Panc1 (cell line): ENCODE data around the gene UBE2J1. TPM values are rescaled to one million over a fixed set of nuclear protein-coding genes. Genes with fewer than 3 reads are reported as not detected.

Experiments used
- ATAC-seq: fragments of 200-7000 bp; cut with Tn5 transposase; 2 replicates; pipeline ENCODE4 v1.9.1; 2020; ENCODE audit warnings: mild to moderate bottlenecking, moderate library complexity
- BruUV-seq: library from RNA; stranded (reverse); fragments of 400-500 nt; replicated peaks from 2 replicates; lab custom pipeline; 2021; lab: Mats Ljungman, UMichigan
- CTCF ChIA-PET: fragments of 300-600 bp; sonication (Branson Sonifier 250); formaldehyde crosslinking; loops from one replicate; lab custom pipeline; 2022; ENCODE audit warnings: antibody characterized with exemption; lab: Charles Lee
- POLR2A ChIA-PET: fragments of 300-600 bp; sonication (Branson Sonifier 250); formaldehyde crosslinking; loops from one replicate; lab custom pipeline; 2022; ENCODE audit warnings: antibody characterized with exemption; lab: Charles Lee
- DNase-seq: peaks from one replicate; pipeline ENCODE4 v3.0.0-alpha.2; 2010; ENCODE audit warnings: low read depth, low spot score
- H3K27ac ChIP-seq: 2 replicates; pipeline ENCODE4 v1.5.1; 2011; ENCODE audit warnings: mild to moderate bottlenecking, low read length, inconsistent platforms
- H3K27me3 ChIP-seq: fragments of 200-500 bp; sonication (Bioruptor generic); 2 replicates; pipeline ENCODE4 v1.6.0; 2014; ENCODE audit warnings: low read length, inconsistent platforms; ENCODE audit not compliant: control insufficient read depth, insufficient read depth
- H3K36me3 ChIP-seq: fragments of 200-500 bp; sonication (Bioruptor generic); 2 replicates; pipeline ENCODE4 v1.5.1; 2014; ENCODE audit warnings: inconsistent platforms, mild to moderate bottlenecking, low read length, moderate library complexity; ENCODE audit not compliant: control insufficient read depth, insufficient read depth
- H3K4me1 ChIP-seq: 2 replicates; pipeline ENCODE4 v1.5.1; 2011; ENCODE audit warnings: inconsistent platforms, mild to moderate bottlenecking, low read length, moderate library complexity; ENCODE audit not compliant: control insufficient read depth, insufficient read depth
- H3K4me3 ChIP-seq, 2 experiments: 2 replicates each; pipeline ENCODE4 v1.5.1; 2011 to 2012; ENCODE audit warnings: low read depth in 2 of 2, low read length in 2 of 2, mild to moderate bottlenecking in 2 of 2, inconsistent platforms in 1 of 2, moderate library complexity in 1 of 2
- H3K9me3 ChIP-seq: fragments of 200-500 bp; sonication (Bioruptor generic); 2 replicates; pipeline ENCODE4 v1.5.1; 2014; ENCODE audit warnings: low read depth, mild to moderate bottlenecking, inconsistent platforms, low read length, moderate library complexity; ENCODE audit not compliant: control insufficient read depth, insufficient read depth
- POLR2AphosphoS5 ChIP-seq: IDR thresholded peaks from 2 replicates; pipeline ENCODE4 v1.6.1; 2012; ENCODE audit warnings: mild to moderate bottlenecking, low read depth, low read length, moderate library complexity
- SIN3A ChIP-seq: IDR thresholded peaks from 2 replicates; pipeline ENCODE4 v1.6.1; 2012; ENCODE audit warnings: low read depth, mild to moderate bottlenecking, low read length, moderate library complexity, borderline replicate concordance; ENCODE audit not compliant: insufficient read depth
- TCF7L2 ChIP-seq: IDR thresholded peaks from 2 replicates; pipeline ENCODE4 v1.6.1; 2011; ENCODE audit warnings: mild to moderate bottlenecking, low read depth, low read length, inconsistent platforms
- in situ Hi-C: cut with HindIII; loops from 2 replicates; pipeline ENCODE4 v1.10.0; 2016; ENCODE audit warnings: low sequenced_read_pairs, low pct_unique_long_range_greater_than_20kb
- intact Hi-C: fragments of 100-400 bp; cut with micrococcal nuclease; formaldehyde crosslinking; loops from one replicate; pipeline ENCODE4 v1.10.0; 2022; ENCODE audit not compliant: unreplicated experiment
- total RNA-seq: library from RNA; stranded (reverse); gene quantifications from one replicate; pipeline ENCODE4 v1.2.1, GENCODE V29; 2021; ENCODE audit not compliant: unreplicated experiment
- TF ChIP-seq, protein P1 (sequence below): fragments of 450-650 bp; IDR thresholded peaks from 2 replicates; pipeline ENCODE4 v1.5.1; 2017; ENCODE audit warnings: mild to moderate bottlenecking
- TF ChIP-seq, protein P2 (sequence below), 2 experiments: IDR thresholded peaks; 2 replicates each; pipeline ENCODE4 v1.6.1; 2011 to 2012; ENCODE audit warnings: low read depth in 2 of 2, control low read depth in 1 of 2, low read length in 1 of 2, mild to moderate bottlenecking in 1 of 2, moderate library complexity in 1 of 2; ENCODE audit not compliant: insufficient read depth in 1 of 2

Gene UBE2J1
- total RNA-seq, 1 experiment from 2014 or later: 30.5 TPM

DNA sequence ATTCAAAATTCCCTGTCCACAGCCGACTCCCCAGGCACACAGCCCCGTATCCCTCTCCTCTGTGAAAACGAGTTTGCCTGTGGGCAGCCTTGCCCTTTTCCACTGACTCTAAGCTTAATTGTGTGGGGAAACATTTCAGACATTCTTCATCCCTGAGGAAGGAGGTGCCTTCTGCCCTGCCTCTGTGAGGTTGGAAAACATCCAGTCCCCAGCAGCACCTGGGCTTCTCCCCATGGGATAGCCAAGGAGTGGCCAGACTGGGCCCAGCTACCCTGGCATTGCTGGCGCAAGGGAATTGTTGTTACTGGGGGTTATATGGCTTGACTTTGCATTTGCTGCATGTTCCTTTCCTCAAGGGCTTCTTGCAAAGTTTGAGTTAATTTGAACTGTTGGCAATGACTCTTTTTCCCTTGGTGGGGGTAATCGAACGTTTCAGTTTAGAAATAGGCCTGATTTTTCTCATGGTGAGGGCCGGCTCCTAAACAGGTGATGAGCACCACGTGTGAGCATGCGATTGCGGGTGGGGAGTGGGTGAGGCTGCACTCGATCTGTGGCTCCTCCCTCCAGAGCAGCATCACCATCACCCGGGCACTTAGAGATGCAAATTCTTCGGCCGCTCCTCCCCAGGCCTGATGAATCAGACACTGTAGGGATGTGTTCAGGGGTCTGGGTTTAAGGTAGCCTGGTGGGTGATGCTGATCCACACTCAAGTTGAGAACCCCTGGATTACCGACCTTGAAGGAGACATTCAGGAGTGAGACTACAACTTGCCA, 67.4 kb downstream of the UBE2J1 start:
- Histone ChIP-seq H3K27me3 (no peaks in the 10 kb centered on the region), H3K4me3 (no peak overlapping the region), H3K9me3 (no peaks in the 10 kb centered on the region), H3K27ac (no peak overlapping the region), H3K36me3 (no peaks in the 10 kb centered on the region), H3K4me1 (no peaks in the 10 kb centered on the region)
- ChIA-PET POLR2A (no interaction called here), CTCF (no interaction called here)
- DNase-seq (no peak), ATAC-seq (no peak)
- in situ Hi-C loops (no loop called here), intact Hi-C loops (no loop called here)
- BruUV-seq: no TSS peak
- TF ChIP-seq POLR2AphosphoS5 (no peak), SIN3A (no peak), TCF7L2 (no peak)
- TF ChIP-seq, protein P1, sequence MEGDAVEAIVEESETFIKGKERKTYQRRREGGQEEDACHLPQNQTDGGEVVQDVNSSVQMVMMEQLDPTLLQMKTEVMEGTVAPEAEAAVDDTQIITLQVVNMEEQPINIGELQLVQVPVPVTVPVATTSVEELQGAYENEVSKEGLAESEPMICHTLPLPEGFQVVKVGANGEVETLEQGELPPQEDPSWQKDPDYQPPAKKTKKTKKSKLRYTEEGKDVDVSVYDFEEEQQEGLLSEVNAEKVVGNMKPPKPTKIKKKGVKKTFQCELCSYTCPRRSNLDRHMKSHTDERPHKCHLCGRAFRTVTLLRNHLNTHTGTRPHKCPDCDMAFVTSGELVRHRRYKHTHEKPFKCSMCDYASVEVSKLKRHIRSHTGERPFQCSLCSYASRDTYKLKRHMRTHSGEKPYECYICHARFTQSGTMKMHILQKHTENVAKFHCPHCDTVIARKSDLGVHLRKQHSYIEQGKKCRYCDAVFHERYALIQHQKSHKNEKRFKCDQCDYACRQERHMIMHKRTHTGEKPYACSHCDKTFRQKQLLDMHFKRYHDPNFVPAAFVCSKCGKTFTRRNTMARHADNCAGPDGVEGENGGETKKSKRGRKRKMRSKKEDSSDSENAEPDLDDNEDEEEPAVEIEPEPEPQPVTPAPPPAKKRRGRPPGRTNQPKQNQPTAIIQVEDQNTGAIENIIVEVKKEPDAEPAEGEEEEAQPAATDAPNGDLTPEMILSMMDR: no peak
- TF ChIP-seq, protein P2, sequence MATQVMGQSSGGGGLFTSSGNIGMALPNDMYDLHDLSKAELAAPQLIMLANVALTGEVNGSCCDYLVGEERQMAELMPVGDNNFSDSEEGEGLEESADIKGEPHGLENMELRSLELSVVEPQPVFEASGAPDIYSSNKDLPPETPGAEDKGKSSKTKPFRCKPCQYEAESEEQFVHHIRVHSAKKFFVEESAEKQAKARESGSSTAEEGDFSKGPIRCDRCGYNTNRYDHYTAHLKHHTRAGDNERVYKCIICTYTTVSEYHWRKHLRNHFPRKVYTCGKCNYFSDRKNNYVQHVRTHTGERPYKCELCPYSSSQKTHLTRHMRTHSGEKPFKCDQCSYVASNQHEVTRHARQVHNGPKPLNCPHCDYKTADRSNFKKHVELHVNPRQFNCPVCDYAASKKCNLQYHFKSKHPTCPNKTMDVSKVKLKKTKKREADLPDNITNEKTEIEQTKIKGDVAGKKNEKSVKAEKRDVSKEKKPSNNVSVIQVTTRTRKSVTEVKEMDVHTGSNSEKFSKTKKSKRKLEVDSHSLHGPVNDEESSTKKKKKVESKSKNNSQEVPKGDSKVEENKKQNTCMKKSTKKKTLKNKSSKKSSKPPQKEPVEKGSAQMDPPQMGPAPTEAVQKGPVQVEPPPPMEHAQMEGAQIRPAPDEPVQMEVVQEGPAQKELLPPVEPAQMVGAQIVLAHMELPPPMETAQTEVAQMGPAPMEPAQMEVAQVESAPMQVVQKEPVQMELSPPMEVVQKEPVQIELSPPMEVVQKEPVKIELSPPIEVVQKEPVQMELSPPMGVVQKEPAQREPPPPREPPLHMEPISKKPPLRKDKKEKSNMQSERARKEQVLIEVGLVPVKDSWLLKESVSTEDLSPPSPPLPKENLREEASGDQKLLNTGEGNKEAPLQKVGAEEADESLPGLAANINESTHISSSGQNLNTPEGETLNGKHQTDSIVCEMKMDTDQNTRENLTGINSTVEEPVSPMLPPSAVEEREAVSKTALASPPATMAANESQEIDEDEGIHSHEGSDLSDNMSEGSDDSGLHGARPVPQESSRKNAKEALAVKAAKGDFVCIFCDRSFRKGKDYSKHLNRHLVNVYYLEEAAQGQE (IDR thresholded peaks at IDR 0.05; ENCODE audit: insufficient read depth in 1 of 2, low read depth in 2 of 2, low read length in 1 of 2): no peak

DNA sequence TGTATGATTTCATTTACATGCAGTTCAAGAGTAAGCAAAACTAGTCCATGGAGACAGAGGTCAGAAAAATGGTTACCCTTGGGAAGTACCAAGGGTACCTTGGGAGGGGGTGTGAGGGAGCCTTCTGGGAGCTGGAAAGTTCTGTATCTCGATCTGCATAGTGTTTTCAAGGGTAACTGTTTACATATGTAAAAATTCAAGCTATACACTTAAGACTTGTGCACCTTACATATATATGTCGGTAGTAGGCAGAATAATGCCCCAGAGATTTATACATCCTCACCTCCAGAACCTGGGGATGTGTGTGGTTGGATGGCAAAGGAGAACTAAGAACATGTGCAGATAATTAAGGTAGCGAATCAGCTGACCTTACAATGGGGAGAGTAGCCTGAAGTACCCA, 68.4 kb downstream of the UBE2J1 start:
- Histone ChIP-seq H3K4me3 (no peak overlapping the region), H3K36me3 (no peaks in the 10 kb centered on the region), H3K4me1 (no peaks in the 10 kb centered on the region), H3K27me3 (no peaks in the 10 kb centered on the region), H3K9me3 (no peaks in the 10 kb centered on the region), H3K27ac (no peak overlapping the region)
- in situ Hi-C loops: no loop called here
- ATAC-seq (no peak), DNase-seq (no peak)
- BruUV-seq: no TSS peak
- TF ChIP-seq, protein P1: no peak
- TF ChIP-seq TCF7L2: no peak
- no peak for TF ChIP-seq POLR2AphosphoS5
- no peak for TF ChIP-seq SIN3A
- intact Hi-C loops: no loop called here
- CTCF ChIA-PET: no interaction called here
- POLR2A ChIA-PET: no interaction called here
